ENCODE data around the gene METTL8.

Gene METTL8

GRCh38 chr2:171407676-171408044 lies 26.1 kb downstream of the METTL8 start:
- no peak overlapping the region for H3K4me3 ChIP-seq (ENCODE audit: low read depth, low read length)
- in situ Hi-C loops (cut with HindIII; ENCODE audit: low sequenced_read_pairs): no loop called here
- DNase-seq (ENCODE audit: low read depth, low spot score): no peak
- TF ChIP-seq, protein P1, sequence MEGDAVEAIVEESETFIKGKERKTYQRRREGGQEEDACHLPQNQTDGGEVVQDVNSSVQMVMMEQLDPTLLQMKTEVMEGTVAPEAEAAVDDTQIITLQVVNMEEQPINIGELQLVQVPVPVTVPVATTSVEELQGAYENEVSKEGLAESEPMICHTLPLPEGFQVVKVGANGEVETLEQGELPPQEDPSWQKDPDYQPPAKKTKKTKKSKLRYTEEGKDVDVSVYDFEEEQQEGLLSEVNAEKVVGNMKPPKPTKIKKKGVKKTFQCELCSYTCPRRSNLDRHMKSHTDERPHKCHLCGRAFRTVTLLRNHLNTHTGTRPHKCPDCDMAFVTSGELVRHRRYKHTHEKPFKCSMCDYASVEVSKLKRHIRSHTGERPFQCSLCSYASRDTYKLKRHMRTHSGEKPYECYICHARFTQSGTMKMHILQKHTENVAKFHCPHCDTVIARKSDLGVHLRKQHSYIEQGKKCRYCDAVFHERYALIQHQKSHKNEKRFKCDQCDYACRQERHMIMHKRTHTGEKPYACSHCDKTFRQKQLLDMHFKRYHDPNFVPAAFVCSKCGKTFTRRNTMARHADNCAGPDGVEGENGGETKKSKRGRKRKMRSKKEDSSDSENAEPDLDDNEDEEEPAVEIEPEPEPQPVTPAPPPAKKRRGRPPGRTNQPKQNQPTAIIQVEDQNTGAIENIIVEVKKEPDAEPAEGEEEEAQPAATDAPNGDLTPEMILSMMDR (IDR thresholded peaks at IDR 0.05; ENCODE audit: low read depth, low read length): no peak

- TF ChIP-seq, protein P1 (IDR thresholded peaks at IDR 0.05; ENCODE audit: low read depth, low read length): no peak
- no peak overlapping the region for H3K4me3 ChIP-seq (ENCODE audit: low read depth, low read length)
- in situ Hi-C loops (cut with HindIII; ENCODE audit: low sequenced_read_pairs): no loop called here
- no peak for DNase-seq (ENCODE audit: low read depth, low spot score)
Observed at GRCh38 chr2:171407030-171407675, 26.6 kb downstream of the METTL8 start.

DNA sequence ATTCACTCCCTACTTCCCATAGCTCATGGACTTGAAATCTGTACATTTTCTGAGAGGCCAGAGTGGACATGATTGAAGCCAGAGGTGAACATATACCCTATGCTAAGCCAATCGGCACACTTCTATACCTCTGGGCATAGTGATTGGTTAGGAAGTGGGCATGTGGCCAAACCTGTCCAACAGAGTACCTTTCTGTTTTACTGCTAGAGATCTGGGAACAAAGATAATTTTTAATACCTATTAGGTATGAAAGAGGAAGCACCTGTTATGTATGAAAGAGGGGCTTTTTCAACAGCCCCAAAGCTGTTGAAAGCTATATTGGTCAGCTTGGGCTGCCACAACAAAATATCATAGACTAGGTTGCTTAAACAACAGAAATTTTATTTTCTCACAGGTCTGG lies 27.7 kb downstream of the METTL8 start:
- TF ChIP-seq, protein P1 (IDR thresholded peaks at IDR 0.05; ENCODE audit: low read depth, low read length): no peak
- in situ Hi-C loops (cut with HindIII; ENCODE audit: low sequenced_read_pairs): no loop called here
- DNase-seq (ENCODE audit: low read depth, low spot score): no peak
- H3K4me3 ChIP-seq (ENCODE audit: low read depth, low read length): no peak overlapping the region

GRCh38 chr2:171405546-171405945 lies 28.2 kb downstream of the METTL8 start:
- in situ Hi-C loops (cut with HindIII; ENCODE audit: low sequenced_read_pairs): no loop called here
- TF ChIP-seq, protein P1 (IDR thresholded peaks at IDR 0.05; ENCODE audit: low read depth, low read length): no peak
- no peak for DNase-seq (ENCODE audit: low read depth, low spot score)
- no peak overlapping the region for H3K4me3 ChIP-seq (ENCODE audit: low read depth, low read length)

- DNase-seq (ENCODE audit: low read depth, low spot score): no peak
- TF ChIP-seq, protein P1 (IDR thresholded peaks at IDR 0.05; ENCODE audit: low read depth, low read length): no peak
- H3K4me3 ChIP-seq (ENCODE audit: low read depth, low read length): no peak overlapping the region
- in situ Hi-C loops (cut with HindIII; ENCODE audit: low sequenced_read_pairs): no loop called here
Observed at GRCh38 chr2:171404719-171405118, 29.1 kb downstream of the METTL8 start.

GRCh38 chr2:171404261-171404660 lies 29.5 kb downstream of the METTL8 start:
- TF ChIP-seq, protein P1 (IDR thresholded peaks at IDR 0.05; ENCODE audit: low read depth, low read length): no peak

More at GRCh38 chr2:171404261-171404660, 29.5 kb downstream of the METTL8 start:
- H3K4me3 ChIP-seq (ENCODE audit: low read depth, low read length): no peak overlapping the region
- in situ Hi-C loops (cut with HindIII; ENCODE audit: low sequenced_read_pairs): no loop called here
- peak; percentile 42 for DNase-seq (ENCODE audit: low read depth, low spot score)
